Activated B cell treated with CpG ODN at 0.5 μM for 24 hours (primary cell): ENCODE measurements around the gene WFS1. TPM values are rescaled to one million over a fixed set of nuclear protein-coding genes. Genes with fewer than 3 reads are reported as not detected.

Experiments
- ATAC-seq: fragments of 200-7000 bp; cut with Tn5 transposase; one replicate; pipeline ENCODE4 v1.10.0; 2021; ENCODE audit warnings: low read depth, mild to moderate bottlenecking, moderate library complexity
- CTCF ChIA-PET: fragments of 350-600 bp; sonication (Branson Sonifier 250); formaldehyde crosslinking; loops from one replicate; lab custom pipeline; 2021; ENCODE audit warnings: antibody characterized with exemption; lab: Charles Lee
- POLR2A ChIA-PET: fragments of 350-600 bp; sonication (Branson Sonifier 250); formaldehyde crosslinking; loops from one replicate; lab custom pipeline; 2021; ENCODE audit warnings: antibody characterized with exemption; lab: Charles Lee
- DNase-seq: peaks from one replicate; pipeline ENCODE4 v3.0.0; 2022
- H3K27ac Mint-ChIP-seq: one replicate; pipeline ENCODE4 v1.8.0; 2020; ENCODE audit warnings: mixed read lengths
- H3K27me3 Mint-ChIP-seq: one replicate; pipeline ENCODE4 v1.8.0; 2021; ENCODE audit warnings: mixed read lengths
- H3K36me3 Mint-ChIP-seq: one replicate; pipeline ENCODE4 v1.8.0; 2021; ENCODE audit warnings: low read depth, mixed read lengths
- H3K4me1 Mint-ChIP-seq: one replicate; pipeline ENCODE4 v1.8.0; 2021; ENCODE audit warnings: mixed read lengths
- H3K4me3 Mint-ChIP-seq: one replicate; pipeline ENCODE4 v1.8.0; 2020; ENCODE audit warnings: mild to moderate bottlenecking, mixed read lengths
- H3K9me3 Mint-ChIP-seq: one replicate; pipeline ENCODE4 v1.8.0; 2020; ENCODE audit warnings: mixed read lengths
- CTCF ChIP-seq: fragments of 200-600 bp; IDR thresholded peaks from one replicate; pipeline ENCODE4 v1.8.0; 2022; ENCODE audit warnings: antibody characterized with exemption, mild to moderate bottlenecking
- intact Hi-C: fragments of 100-400 bp; cut with micrococcal nuclease; formaldehyde crosslinking; loops from one replicate; pipeline ENCODE4 v1.15.1; 2024
- total RNA-seq: library from RNA; stranded (reverse); gene quantifications from 2 replicates; pipeline ENCODE4 v1.2.3, GENCODE V29; 2022

Gene WFS1
- total RNA-seq, 1 donor from 2014 or later: 2.4 TPM

- CTCF ChIA-PET: no interaction called here
- no peak for TF ChIP-seq CTCF
These were observed 13.6 kb downstream of the WFS1 start for GRCh38 chr4:6283282-6283681.

GRCh38 chr4:6287017-6287788 lies 17.6 kb downstream of the WFS1 start:
- no peak for TF ChIP-seq CTCF
- intact Hi-C loops: no loop called here
- no peaks in the 10 kb centered on the region for H3K9me3 Mint-ChIP-seq
- CTCF ChIA-PET: no interaction called here
- H3K36me3 Mint-ChIP-seq: peaks cover 9% of the 10 kb centered on the region
- no peak overlapping the region for H3K27ac Mint-ChIP-seq
- POLR2A ChIA-PET: no interaction called here
- no peaks in the 10 kb centered on the region for H3K4me1 Mint-ChIP-seq
- no peaks in the 10 kb centered on the region for H3K27me3 Mint-ChIP-seq
- H3K4me3 Mint-ChIP-seq: no peak overlapping the region
- ATAC-seq (no peak), DNase-seq (no peak)

More at GRCh38 chr4:6283282-6283681, 13.6 kb downstream of the WFS1 start:
- H3K9me3 Mint-ChIP-seq: no peaks in the 10 kb centered on the region
- peaks cover 1% of the 10 kb centered on the region for H3K36me3 Mint-ChIP-seq
- H3K27me3 Mint-ChIP-seq: no peaks in the 10 kb centered on the region
- ATAC-seq (no peak), DNase-seq (no peak)
- H3K27ac Mint-ChIP-seq: no peak overlapping the region
- POLR2A ChIA-PET: no interaction called here
- no peak overlapping the region for H3K4me3 Mint-ChIP-seq
- peaks cover 4% of the 10 kb centered on the region for H3K4me1 Mint-ChIP-seq
- intact Hi-C loops: no loop called here

- ATAC-seq (no peak), DNase-seq (no peak)
- Mint-ChIP-seq H3K4me1 (no peaks in the 10 kb centered on the region), H3K4me3 (no peak overlapping the region), H3K36me3 (peaks cover 9% of the 10 kb centered on the region), H3K27ac (no peak overlapping the region), H3K9me3 (no peaks in the 10 kb centered on the region), H3K27me3 (no peaks in the 10 kb centered on the region)
- POLR2A ChIA-PET: no interaction called here
- CTCF ChIA-PET: no interaction called here
- intact Hi-C loops: no loop called here
- TF ChIP-seq CTCF: no peak
These were observed 18.7 kb downstream of the WFS1 start for GRCh38 chr4:6288342-6288741.

- ChIA-PET POLR2A (no interaction called here), CTCF (no interaction called here)
- no peak for TF ChIP-seq CTCF
- no peaks in the 10 kb centered on the region for H3K4me1 Mint-ChIP-seq
- H3K4me3 Mint-ChIP-seq: no peak overlapping the region
- intact Hi-C loops: no loop called here
- ATAC-seq (no peak), DNase-seq (no peak)
- no peak overlapping the region for H3K27ac Mint-ChIP-seq
- no peaks in the 10 kb centered on the region for H3K9me3 Mint-ChIP-seq
- H3K27me3 Mint-ChIP-seq: no peaks in the 10 kb centered on the region
- peaks cover 9% of the 10 kb centered on the region for H3K36me3 Mint-ChIP-seq
These were observed 19.2 kb downstream of the WFS1 start for GRCh38 chr4:6288871-6289270.

- peaks cover 13% of the 10 kb centered on the region for H3K36me3 Mint-ChIP-seq
- H3K27me3 Mint-ChIP-seq: no peaks in the 10 kb centered on the region
- no peak for TF ChIP-seq CTCF
- H3K4me3 Mint-ChIP-seq: no peak overlapping the region
- no peak overlapping the region for H3K27ac Mint-ChIP-seq
- no peaks in the 10 kb centered on the region for H3K4me1 Mint-ChIP-seq
- intact Hi-C loops: no loop called here
- ChIA-PET CTCF (no interaction called here), POLR2A (no interaction called here)
- DNase-seq (no peak), ATAC-seq (no peak)
- H3K9me3 Mint-ChIP-seq: no peaks in the 10 kb centered on the region
These were observed 20.6 kb downstream of the WFS1 start for GRCh38 chr4:6290256-6290655.
